ENCODE measurements around the gene RERE.

GRCh38 chr1:8699679-8700078 is 117.8 kb downstream of the RERE start:
- TF ChIP-seq POLR2AphosphoS5 (IDR thresholded peaks at IDR 0.05; ENCODE audit: insufficient read depth, low read depth, low read length): no peak
- TF ChIP-seq EZH2 (IDR thresholded peaks at IDR 0.05; ENCODE audit: borderline replicate concordance, low read depth, low read length, severe bottlenecking): no peak
